Activated CD4-positive, alpha-beta memory T cell treated with anti-CD3 and anti-CD28 coated beads for 36 hours (primary cell): ENCODE data around the gene SERPINB1. TPM values are rescaled to one million over a fixed set of nuclear protein-coding genes. Genes with fewer than 3 reads are reported as not detected.

Experiments used
- CTCF ChIA-PET: fragments of 350-600 bp; sonication (Branson Sonifier 250); formaldehyde crosslinking; loops from one replicate; lab custom pipeline; 2021; ENCODE audit warnings: antibody characterized with exemption, inconsistent platforms; lab: Charles Lee
- POLR2A ChIA-PET: fragments of 350-600 bp; sonication (Branson Sonifier 250); formaldehyde crosslinking; loops from one replicate; lab custom pipeline; 2021; ENCODE audit warnings: antibody characterized with exemption; lab: Charles Lee
- DNase-seq: peaks from one replicate; pipeline ENCODE4 v3.0.0-alpha.2; 2020
- H3K27ac Mint-ChIP-seq: one replicate; pipeline ENCODE4 v1.8.0; 2021; ENCODE audit warnings: mixed read lengths
- H3K27me3 Mint-ChIP-seq: one replicate; pipeline ENCODE4 v1.8.0; 2021; ENCODE audit warnings: mixed read lengths
- H3K36me3 Mint-ChIP-seq: one replicate; pipeline ENCODE4 v1.8.0; 2021; ENCODE audit warnings: mixed read lengths
- H3K4me1 Mint-ChIP-seq: one replicate; pipeline ENCODE4 v1.8.0; 2021; ENCODE audit warnings: low read depth, mixed read lengths
- H3K4me3 Mint-ChIP-seq: one replicate; pipeline ENCODE4 v1.8.0; 2021; ENCODE audit warnings: mild to moderate bottlenecking, mixed read lengths
- H3K9me3 Mint-ChIP-seq: one replicate; pipeline ENCODE4 v1.8.0; 2021; ENCODE audit warnings: mixed read lengths
- intact Hi-C: fragments of 100-400 bp; cut with micrococcal nuclease; formaldehyde crosslinking; loops from one replicate; pipeline ENCODE4 v1.15.1; 2023
- total RNA-seq, 2 experiments: library from RNA; stranded (reverse); gene quantifications; one replicate each; pipeline ENCODE4 v1.2.3, GENCODE V29; 2021

Gene SERPINB1
- total RNA-seq, 2 experiments from 2014 or later: 164 to 169 TPM

DNA sequence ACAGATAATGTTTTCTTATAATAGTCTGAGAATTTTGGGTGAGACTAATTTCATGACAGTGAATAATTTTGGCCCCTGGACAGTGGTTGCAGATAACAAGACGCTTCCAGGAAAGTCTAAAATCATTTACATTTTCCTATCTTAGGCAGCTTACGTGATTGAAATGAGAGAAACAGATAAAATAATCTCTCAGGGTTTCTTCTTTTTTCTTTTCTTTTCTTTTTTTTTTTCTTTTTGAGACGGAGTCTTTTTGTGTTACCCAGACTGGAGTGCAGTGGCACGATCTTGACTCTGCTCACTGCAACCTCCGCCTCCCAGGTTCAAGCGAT is 4.2 kb upstream of the SERPINB1 start:
- Mint-ChIP-seq H3K36me3 (peaks cover 4% of the 10 kb centered on the region), H3K27me3 (no peaks in the 10 kb centered on the region), H3K9me3 (no peaks in the 10 kb centered on the region), H3K4me1 (peaks cover 62% of the 10 kb centered on the region), H3K27ac (peak overlapping the region; percentile 63), H3K4me3 (peak overlapping the region; percentile 66)
- CTCF ChIA-PET: interaction anchor here (0.6 to 6.3 kb wide), 43 partner anchors 9 to 222 kb away, joined by 3 to 109 read pairs (median 7); partner anchors contain the start of genes MYLK4, RIPK1, SERPINB9 and WRNIP1
- intact Hi-C loops: loop anchor here (1.0 to 10.0 kb wide), 7 partner anchors 15 to 1169 kb away; no protein-coding TSS in a partner anchor
- no peak for DNase-seq
- POLR2A ChIA-PET: interaction anchor here (0.9 to 3.1 kb wide), 11 partner anchors 12 to 143 kb away, joined by 3 to 23 read pairs (median 6); no protein-coding TSS in a partner anchor

DNA sequence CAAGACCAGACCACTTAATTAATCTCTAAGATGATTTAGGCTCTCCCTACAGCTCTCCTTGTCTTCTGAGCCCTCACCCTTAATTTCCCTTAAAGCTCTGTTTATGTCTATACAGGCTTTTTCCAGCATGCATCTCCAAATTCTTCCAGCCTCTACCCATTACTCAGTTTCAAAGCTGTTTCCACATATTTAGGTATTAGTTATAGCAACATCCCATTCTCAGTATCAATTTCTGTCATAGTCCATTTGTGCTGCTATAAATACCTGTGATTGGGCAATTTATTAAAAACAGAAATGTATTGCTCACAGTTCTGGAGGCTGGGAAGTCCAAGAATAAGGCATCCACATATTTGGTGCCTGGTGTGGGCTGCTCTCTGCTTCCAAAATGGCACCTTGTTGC is 2.3 kb upstream of the SERPINB1 start:
- Mint-ChIP-seq H3K36me3 (peaks cover 21% of the 10 kb centered on the region), H3K4me1 (peaks cover 73% of the 10 kb centered on the region), H3K27ac (no peak overlapping the region), H3K27me3 (no peaks in the 10 kb centered on the region), H3K4me3 (no peak overlapping the region), H3K9me3 (no peaks in the 10 kb centered on the region)
- ChIA-PET CTCF (interaction anchor here (1.7 to 6.2 kb wide), 2 partner anchors 53 to 55 kb away, joined by 5 to 53 read pairs; no protein-coding TSS in a partner anchor), POLR2A (interaction anchor here (0.7 kb wide), 1 partner anchor 96 kb away, joined by 3 read pairs; no protein-coding TSS in a partner anchor)
- DNase-seq: no peak
- intact Hi-C loops: loop anchor here (10.0 kb wide), 1 partner anchor 1171 kb away; no protein-coding TSS in a partner anchor

DNA sequence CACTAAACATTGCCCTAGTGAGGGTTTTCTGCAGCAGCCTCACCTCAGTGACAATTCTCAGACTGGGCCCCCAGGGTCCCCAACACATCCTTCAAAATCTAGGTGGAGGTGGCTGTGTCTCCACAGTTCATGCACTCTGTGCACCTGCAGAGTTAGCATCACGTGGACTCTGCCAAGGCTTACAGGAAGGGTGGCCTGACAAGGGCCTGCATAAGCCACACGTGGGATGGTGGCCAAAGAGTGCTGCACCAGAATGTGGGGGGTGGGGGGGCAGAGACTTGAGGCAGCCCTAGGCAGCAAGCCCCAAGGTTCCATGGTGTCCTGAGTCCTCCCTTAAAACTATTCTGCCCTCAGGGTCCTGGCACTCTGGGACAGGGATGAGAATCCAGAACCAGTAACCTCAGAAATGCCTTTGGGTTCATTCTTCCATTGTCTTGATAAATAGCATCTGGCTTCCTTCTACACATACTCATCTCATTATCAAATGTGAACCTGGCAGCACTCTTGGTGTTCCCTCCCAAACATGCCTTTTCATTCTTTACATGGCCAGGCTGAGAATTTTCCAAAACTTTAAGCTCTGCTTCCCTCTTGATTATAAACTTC is 1.6 kb upstream of the SERPINB1 start:
- ChIA-PET CTCF (interaction anchor here (0.9 to 6.2 kb wide), 4 partner anchors 52 to 93 kb away, joined by 3 to 53 read pairs (median 4); no protein-coding TSS in a partner anchor), POLR2A (interaction anchor here (0.7 to 4.0 kb wide), 3 partner anchors 15 to 97 kb away, joined by 3 to 28 read pairs (median 3); no protein-coding TSS in a partner anchor)

DNA sequence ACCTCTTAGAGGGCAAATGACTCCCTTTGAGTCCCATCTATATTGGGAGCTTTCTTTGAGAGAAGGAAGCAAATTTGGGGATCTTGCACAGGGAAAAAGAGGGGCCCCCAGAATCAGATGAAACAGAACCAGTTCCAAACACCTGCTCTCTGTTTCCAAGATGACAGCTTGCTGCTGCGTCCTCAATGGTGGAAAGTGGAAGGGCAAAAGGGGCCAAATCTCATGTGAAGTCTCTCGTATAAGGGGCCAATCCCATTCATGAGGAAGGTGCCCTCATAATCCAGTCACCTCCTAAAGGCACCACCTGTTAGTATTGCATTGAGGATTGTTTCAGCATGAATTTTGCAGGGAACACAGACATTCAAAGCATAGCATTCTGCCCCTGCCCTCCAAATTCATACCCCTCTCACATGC is 483 bp upstream of the SERPINB1 start:
- ChIA-PET CTCF (interaction anchor here (0.7 to 3.7 kb wide), 23 partner anchors 12 to 157 kb away, joined by 3 to 56 read pairs (median 5); partner anchors contain the start of genes NQO2 and WRNIP1), POLR2A (interaction anchor here (0.8 to 4.1 kb wide), 23 partner anchors 9 to 227 kb away, joined by 3 to 44 read pairs (median 5); partner anchors contain the start of genes NQO2, RIPK1, SERPINB6 and WRNIP1)
- peak overlapping the region; percentile 93 for H3K27ac Mint-ChIP-seq
- H3K36me3 Mint-ChIP-seq: peaks cover 30% of the 10 kb centered on the region
- peak overlapping the region; percentile 86 for H3K4me3 Mint-ChIP-seq
- DNase-seq: no peak
- H3K9me3 Mint-ChIP-seq: no peaks in the 10 kb centered on the region
- intact Hi-C loops: loop anchor here (1.0 to 10.0 kb wide), 3 partner anchors 48 to 1173 kb away; no protein-coding TSS in a partner anchor
- H3K27me3 Mint-ChIP-seq: no peaks in the 10 kb centered on the region
- H3K4me1 Mint-ChIP-seq: peaks cover 69% of the 10 kb centered on the region

More for the DNA sequence above, 1.6 kb upstream of the SERPINB1 start:
- Mint-ChIP-seq H3K36me3 (peaks cover 22% of the 10 kb centered on the region), H3K4me1 (peaks cover 71% of the 10 kb centered on the region), H3K4me3 (no peak overlapping the region), H3K9me3 (no peaks in the 10 kb centered on the region), H3K27me3 (no peaks in the 10 kb centered on the region), H3K27ac (peak overlapping the region; percentile 93)
- intact Hi-C loops: loop anchor here (10.0 kb wide), 1 partner anchor 1172 kb away; no protein-coding TSS in a partner anchor
- no peak for DNase-seq

DNA sequence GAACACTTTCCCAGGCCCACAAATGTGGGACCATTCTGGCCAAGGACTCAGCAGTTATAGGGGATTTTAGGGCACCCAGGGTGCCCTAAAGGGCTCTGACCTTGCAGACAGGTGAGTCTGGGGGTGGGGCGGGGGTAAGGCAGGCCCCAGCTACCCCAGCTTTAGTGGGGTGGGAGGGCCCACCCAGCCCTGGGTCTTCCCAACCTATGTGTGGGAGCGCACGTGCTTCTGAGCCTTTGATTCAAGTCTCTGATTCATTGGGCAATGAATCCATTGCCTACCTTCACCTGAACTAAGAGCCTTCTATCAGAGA is 958 bp downstream of the SERPINB1 start:
- peak overlapping the region; percentile 86 for H3K4me3 Mint-ChIP-seq
- H3K27ac Mint-ChIP-seq: peak overlapping the region; percentile 59
- ChIA-PET CTCF (interaction anchor here (0.8 to 3.7 kb wide), 13 partner anchors 14 to 368 kb away, joined by 3 to 56 read pairs (median 8); no protein-coding TSS in a partner anchor), POLR2A (interaction anchor here (0.8 to 4.1 kb wide), 16 partner anchors 14 to 159 kb away, joined by 3 to 44 read pairs (median 10); partner anchors contain the start of genes NQO2 and WRNIP1)
- peaks cover 43% of the 10 kb centered on the region for H3K36me3 Mint-ChIP-seq
- H3K4me1 Mint-ChIP-seq: peaks cover 67% of the 10 kb centered on the region
- H3K9me3 Mint-ChIP-seq: no peaks in the 10 kb centered on the region
- H3K27me3 Mint-ChIP-seq: no peaks in the 10 kb centered on the region
- no peak for DNase-seq
- intact Hi-C loops: loop anchor here (1.0 to 10.0 kb wide), 6 partner anchors 14 to 1174 kb away; partner anchors contain the start of gene WRNIP1

DNA sequence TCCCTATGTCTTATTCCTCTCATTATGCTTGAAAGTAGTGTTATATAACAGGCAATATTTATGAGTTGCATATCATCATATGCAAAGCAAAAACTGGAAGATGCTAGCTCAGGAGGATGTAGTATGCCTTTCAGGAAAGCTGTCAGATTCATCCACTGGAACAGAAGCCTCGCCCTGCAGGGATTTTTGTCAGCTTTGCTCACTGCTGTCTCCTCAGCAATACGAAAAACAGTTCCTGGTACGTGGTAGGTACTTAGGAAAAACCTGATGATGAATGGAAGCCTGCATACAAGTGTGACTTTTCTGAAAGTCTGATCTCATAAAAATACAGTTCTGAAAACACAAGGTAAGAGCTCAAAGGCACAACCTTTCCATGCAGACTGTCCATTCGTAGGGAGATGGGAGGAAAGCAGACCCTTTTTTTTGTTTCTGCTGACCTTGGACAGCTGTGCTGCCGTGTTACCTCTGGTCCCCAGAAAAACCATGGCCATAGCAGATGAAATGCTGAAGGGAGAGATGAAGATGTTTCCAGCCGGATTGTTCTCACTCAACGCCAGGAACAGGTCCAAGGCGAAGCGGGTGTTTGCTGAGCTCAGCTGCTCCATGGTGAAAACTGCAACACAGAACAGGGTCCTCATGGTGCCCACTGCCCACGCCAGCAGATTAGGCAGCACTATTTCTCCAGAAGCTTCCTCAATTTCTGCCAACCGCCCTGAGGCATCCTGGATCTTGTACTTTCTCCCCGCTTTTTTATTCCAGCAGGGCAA is 1.5 kb downstream of the SERPINB1 start:
- ChIA-PET POLR2A (interaction anchor here (0.8 to 4.1 kb wide), 12 partner anchors 13 to 149 kb away, joined by 3 to 44 read pairs (median 10); no protein-coding TSS in a partner anchor), CTCF (interaction anchor here (0.8 to 3.7 kb wide), 12 partner anchors 18 to 369 kb away, joined by 3 to 56 read pairs (median 6); no protein-coding TSS in a partner anchor)
- DNase-seq: no peak
- intact Hi-C loops: loop anchor here (2.0 to 10.0 kb wide), 3 partner anchors 19 to 1175 kb away; partner anchors contain the start of gene WRNIP1
- Mint-ChIP-seq H3K9me3 (no peaks in the 10 kb centered on the region), H3K36me3 (peaks cover 47% of the 10 kb centered on the region), H3K4me1 (peaks cover 69% of the 10 kb centered on the region), H3K4me3 (peak overlapping the region; percentile 86), H3K27ac (peak overlapping the region; percentile 59), H3K27me3 (no peaks in the 10 kb centered on the region)

DNA sequence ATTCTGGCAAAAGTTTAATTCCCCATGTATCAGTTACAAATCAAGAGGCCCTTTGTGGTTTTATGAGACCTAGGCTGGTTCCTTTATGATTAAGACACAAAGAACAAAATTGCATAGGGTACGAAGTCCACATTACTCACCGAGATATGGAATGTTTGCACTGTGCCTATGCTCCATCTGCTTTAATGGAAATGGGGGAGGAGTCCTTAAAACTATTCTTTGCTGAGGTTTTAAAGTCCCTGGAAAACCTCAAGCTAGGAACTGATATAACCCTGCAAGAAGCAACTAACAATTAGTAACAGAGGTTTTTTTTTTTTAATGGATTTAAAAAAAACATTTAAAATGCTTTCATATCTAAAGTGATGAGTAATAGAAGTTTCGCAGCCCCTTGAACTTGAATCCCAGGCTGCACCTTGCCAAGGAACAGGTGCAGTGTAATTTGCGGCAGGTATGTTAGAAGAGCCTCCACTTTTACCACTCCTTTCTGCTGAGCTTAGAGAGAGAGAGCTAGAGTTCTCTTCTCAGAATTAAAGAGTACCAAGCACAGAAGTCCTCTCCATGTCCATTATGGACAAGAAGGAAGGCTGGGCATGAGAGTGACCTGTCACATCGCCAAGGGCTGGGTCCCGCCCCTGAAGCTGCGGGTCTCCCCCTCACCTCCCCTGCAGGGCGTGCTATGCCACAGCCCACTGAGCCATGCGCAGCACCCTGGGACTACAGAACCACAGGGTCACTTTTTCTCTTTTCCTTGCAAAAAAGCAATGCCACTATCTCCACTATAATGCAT is 2.3 kb downstream of the SERPINB1 start:
- Mint-ChIP-seq H3K27ac (peak overlapping the region; percentile 59), H3K4me1 (peaks cover 67% of the 10 kb centered on the region), H3K4me3 (peak overlapping the region; percentile 86), H3K36me3 (peaks cover 55% of the 10 kb centered on the region), H3K9me3 (no peaks in the 10 kb centered on the region), H3K27me3 (no peaks in the 10 kb centered on the region)
- POLR2A ChIA-PET: interaction anchor here (1.3 to 4.1 kb wide), 6 partner anchors 12 to 149 kb away, joined by 4 to 44 read pairs (median 27); no protein-coding TSS in a partner anchor
- CTCF ChIA-PET: interaction anchor here (0.9 to 3.7 kb wide), 8 partner anchors 18 to 370 kb away, joined by 3 to 56 read pairs (median 4); no protein-coding TSS in a partner anchor
- DNase-seq: no peak
- intact Hi-C loops: no loop called here

DNA sequence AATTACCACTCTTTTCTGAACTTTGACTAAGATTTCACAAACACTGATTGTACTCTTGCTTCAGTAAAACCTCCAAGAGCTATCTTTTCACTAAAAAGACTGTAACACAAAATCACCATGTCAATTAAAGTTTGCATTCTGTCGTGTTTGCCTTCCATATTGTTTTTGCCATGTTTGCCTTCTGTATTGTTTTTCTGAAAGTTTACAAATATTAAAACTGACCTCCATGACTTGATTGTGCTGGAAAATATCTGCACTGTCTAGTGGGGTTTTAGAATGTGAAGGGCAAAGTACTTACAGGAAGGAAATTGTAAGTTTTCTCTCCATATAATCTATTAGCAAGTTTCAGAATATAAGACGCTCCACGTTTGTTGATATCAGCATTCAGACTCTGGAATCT is 3.4 kb downstream of the SERPINB1 start:
- H3K36me3 Mint-ChIP-seq: peaks cover 64% of the 10 kb centered on the region
- no peak overlapping the region for H3K27ac Mint-ChIP-seq
- no peak overlapping the region for H3K4me3 Mint-ChIP-seq
- H3K4me1 Mint-ChIP-seq: peaks cover 57% of the 10 kb centered on the region
- DNase-seq: no peak
- no peaks in the 10 kb centered on the region for H3K27me3 Mint-ChIP-seq
- intact Hi-C loops: no loop called here
- CTCF ChIA-PET: interaction anchor here (1.2 kb wide), 1 partner anchor 92 kb away, joined by 3 read pairs; no protein-coding TSS in a partner anchor
- H3K9me3 Mint-ChIP-seq: no peaks in the 10 kb centered on the region
- POLR2A ChIA-PET: interaction anchor here (4.1 kb wide), 1 partner anchor 151 kb away, joined by 44 read pairs; no protein-coding TSS in a partner anchor

DNA sequence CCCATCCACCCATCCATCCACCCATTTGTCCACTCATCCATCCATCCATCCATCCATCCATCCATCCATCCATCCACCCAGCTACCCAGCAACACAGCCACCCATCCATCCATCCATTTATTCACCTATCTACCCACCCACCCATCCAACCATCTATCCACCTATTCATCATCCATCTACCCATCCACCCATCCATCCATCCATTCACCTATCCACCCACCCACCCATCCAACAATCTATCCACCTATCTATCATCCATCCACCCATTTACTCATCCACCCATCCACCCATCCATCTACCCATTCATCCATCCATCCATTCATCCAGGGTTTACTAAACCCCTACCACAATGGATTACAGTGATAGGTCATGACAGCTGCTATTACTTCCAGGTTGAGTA is 7.4 kb downstream of the SERPINB1 start:
- intact Hi-C loops: no loop called here
- CTCF ChIA-PET: interaction anchor here (1.5 to 2.2 kb wide), 2 partner anchors 43 to 118 kb away, joined by 4 to 10 read pairs; no protein-coding TSS in a partner anchor
- H3K36me3 Mint-ChIP-seq: peaks cover 68% of the 10 kb centered on the region
- POLR2A ChIA-PET: interaction anchor here (0.7 kb wide), 1 partner anchor 155 kb away, joined by 3 read pairs; no protein-coding TSS in a partner anchor
- no peak overlapping the region for H3K27ac Mint-ChIP-seq
- no peak for DNase-seq
- no peak overlapping the region for H3K4me3 Mint-ChIP-seq
- H3K4me1 Mint-ChIP-seq: peaks cover 27% of the 10 kb centered on the region
- no peaks in the 10 kb centered on the region for H3K9me3 Mint-ChIP-seq
- no peaks in the 10 kb centered on the region for H3K27me3 Mint-ChIP-seq

DNA sequence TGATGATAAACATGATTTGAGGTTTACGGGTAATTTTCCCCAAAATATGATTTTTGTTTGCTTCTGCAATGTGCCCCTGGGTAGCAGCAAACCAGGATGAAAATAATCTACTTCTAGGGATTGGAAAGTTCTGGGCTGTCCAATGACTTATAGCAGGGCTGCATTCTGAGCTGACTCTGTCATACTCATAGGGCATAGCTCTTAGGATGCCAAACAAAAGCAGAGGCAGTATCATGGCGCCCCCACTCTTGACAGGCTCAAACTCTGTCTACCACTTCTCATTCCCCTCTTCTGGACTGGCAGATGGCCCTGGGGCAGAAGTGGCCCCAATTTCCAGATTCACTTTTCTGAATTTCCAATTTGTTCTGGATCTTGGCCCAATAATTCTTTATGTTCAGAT is 10.3 kb downstream of the SERPINB1 start:
- POLR2A ChIA-PET: no interaction called here
- CTCF ChIA-PET: no interaction called here
- H3K36me3 Mint-ChIP-seq: peaks cover 50% of the 10 kb centered on the region
- H3K27me3 Mint-ChIP-seq: no peaks in the 10 kb centered on the region
- no peaks in the 10 kb centered on the region for H3K9me3 Mint-ChIP-seq
- no peak overlapping the region for H3K27ac Mint-ChIP-seq
- no peak for DNase-seq
- intact Hi-C loops: no loop called here
- peaks cover 10% of the 10 kb centered on the region for H3K4me1 Mint-ChIP-seq
- no peak overlapping the region for H3K4me3 Mint-ChIP-seq
